Left lung (tissue), 10 donors: ENCODE data around the gene TSHZ2. TPM values are rescaled to one million over a fixed set of nuclear protein-coding genes. Genes with fewer than 3 reads are reported as not detected.

Experiments
- ATAC-seq: fragments of 200-7000 bp; cut with Tn5 transposase; one replicate; pipeline ENCODE4 v1.9.1; 2020; ENCODE audit warnings: moderate library complexity
- DNase-seq, 4 donors: peaks; one replicate each; pipeline ENCODE4 v3.0.0-alpha.2; 2013 to 2020
- H3K27ac ChIP-seq, 2 donors: fragments of 200-600 bp; sonication (generic) in 1 of 2; one replicate each; pipeline versions ENCODE4 v1.5.0 to v1.8.0; 2020 to 2021
- H3K27me3 ChIP-seq, 2 donors: fragments of 200-600 bp; sonication (generic) in 1 of 2; one replicate each; pipeline versions ENCODE4 v1.5.0 to v1.8.0; 2020 to 2021
- H3K36me3 ChIP-seq, 2 donors: fragments of 200-600 bp; sonication (generic) in 1 of 2; one replicate each; pipeline versions ENCODE4 v1.5.0 to v1.8.0; 2020 to 2021
- H3K4me1 ChIP-seq, 2 donors: fragments of 200-600 bp; one replicate each; pipeline ENCODE4 v1.8.0; 2021
- H3K4me3 ChIP-seq, 2 donors: fragments of 200-600 bp; sonication (generic) in 1 of 2; one replicate each; pipeline versions ENCODE4 v1.5.0 to v1.8.0; 2020 to 2021; ENCODE audit warnings: mild to moderate bottlenecking in 1 of 2
- H3K9me3 ChIP-seq, 2 donors: fragments of 200-600 bp; sonication (generic) in 1 of 2; one replicate each; pipeline versions ENCODE4 v1.5.0 to v1.8.0; 2020 to 2021
- intact Hi-C, 2 donors: fragments of 100-400 bp; cut with DNase I; formaldehyde crosslinking; loops; one replicate each; pipeline versions ENCODE4 v1.11.2 to v1.14.2; 2022
- polyA plus RNA-seq, 6 donors: library from polyadenylated mRNA; unstranded; fragments of 120-200 nt; gene quantifications; one replicate each; pipeline ENCODE4 v1.2.1, GENCODE V29; 2013; ENCODE audit not compliant: insufficient read length in 6 of 6
- total RNA-seq, 2 donors: library from RNA; stranded (reverse); fragmentation: NEBNext Ultra II Directional; extraction: Animal tissue kit (Norgen Biotek cat#: 25700); gene quantifications; one replicate each; pipeline ENCODE4 v1.2.1, GENCODE V29; 2021
- TF ChIP-seq, protein P1 (sequence below), 2 donors: fragments of 200-600 bp; sonication (generic) in 1 of 2; IDR thresholded peaks; one replicate each; pipeline versions ENCODE4 v1.5.0 to v1.8.0; 2021; ENCODE audit warnings: antibody characterized with exemption in 2 of 2
- donor health status: DM: no; HTN: yes; CAD: no.
- donor health status: DM: no; HTN: no; CAD: no.

Gene TSHZ2
- total and polyA plus RNA-seq, 8 donors: 7.6 to 20.7 (median 13.9) TPM

GRCh38 chr20:53302695-53303412 is 330.7 kb downstream of the TSHZ2 start:
- H3K4me3 ChIP-seq: no peak overlapping the region
- ATAC-seq (no peak), DNase-seq (peak in 1 of 4 donors; percentile 30)
- H3K36me3 ChIP-seq: no peaks in the 10 kb centered on the region
- H3K27me3 ChIP-seq: peaks cover 0 to 11% of the 10 kb centered on the region in 2 donors
- no peaks in the 10 kb centered on the region for H3K4me1 ChIP-seq
- no peaks in the 10 kb centered on the region for H3K9me3 ChIP-seq
- TF ChIP-seq, protein P1, sequence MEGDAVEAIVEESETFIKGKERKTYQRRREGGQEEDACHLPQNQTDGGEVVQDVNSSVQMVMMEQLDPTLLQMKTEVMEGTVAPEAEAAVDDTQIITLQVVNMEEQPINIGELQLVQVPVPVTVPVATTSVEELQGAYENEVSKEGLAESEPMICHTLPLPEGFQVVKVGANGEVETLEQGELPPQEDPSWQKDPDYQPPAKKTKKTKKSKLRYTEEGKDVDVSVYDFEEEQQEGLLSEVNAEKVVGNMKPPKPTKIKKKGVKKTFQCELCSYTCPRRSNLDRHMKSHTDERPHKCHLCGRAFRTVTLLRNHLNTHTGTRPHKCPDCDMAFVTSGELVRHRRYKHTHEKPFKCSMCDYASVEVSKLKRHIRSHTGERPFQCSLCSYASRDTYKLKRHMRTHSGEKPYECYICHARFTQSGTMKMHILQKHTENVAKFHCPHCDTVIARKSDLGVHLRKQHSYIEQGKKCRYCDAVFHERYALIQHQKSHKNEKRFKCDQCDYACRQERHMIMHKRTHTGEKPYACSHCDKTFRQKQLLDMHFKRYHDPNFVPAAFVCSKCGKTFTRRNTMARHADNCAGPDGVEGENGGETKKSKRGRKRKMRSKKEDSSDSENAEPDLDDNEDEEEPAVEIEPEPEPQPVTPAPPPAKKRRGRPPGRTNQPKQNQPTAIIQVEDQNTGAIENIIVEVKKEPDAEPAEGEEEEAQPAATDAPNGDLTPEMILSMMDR (IDR thresholded peaks at IDR 0.05): no peak
- H3K27ac ChIP-seq: peak overlapping the region in 1 of 2 donors; percentile 5
- intact Hi-C loops: no loop called here

DNA sequence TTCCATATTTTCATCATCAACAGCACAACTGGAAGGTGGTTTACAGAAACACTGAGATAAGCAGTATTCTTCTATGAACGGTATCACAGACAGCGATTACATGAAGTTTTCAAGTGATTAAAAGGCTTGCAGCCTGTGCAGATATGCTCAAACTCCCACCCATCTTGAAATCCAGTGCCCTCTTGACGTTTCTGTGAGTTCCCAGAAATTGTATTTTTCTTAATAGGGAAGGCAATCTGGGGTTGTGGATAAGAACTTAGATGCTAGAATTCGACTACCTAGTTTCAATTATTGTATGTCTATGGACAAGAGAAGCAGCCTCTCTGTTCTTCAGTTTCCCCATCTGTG is 331.2 kb downstream of the TSHZ2 start:
- TF ChIP-seq, protein P1 (IDR thresholded peaks at IDR 0.05): no peak
- no peaks in the 10 kb centered on the region for H3K36me3 ChIP-seq
- peaks cover 0 to 11% of the 10 kb centered on the region in 2 donors for H3K27me3 ChIP-seq
- no peak overlapping the region for H3K27ac ChIP-seq
- intact Hi-C loops: no loop called here
- H3K9me3 ChIP-seq: no peaks in the 10 kb centered on the region
- no peak for DNase-seq
- no peaks in the 10 kb centered on the region for H3K4me1 ChIP-seq
- no peak overlapping the region for H3K4me3 ChIP-seq
- no peak for ATAC-seq

DNA sequence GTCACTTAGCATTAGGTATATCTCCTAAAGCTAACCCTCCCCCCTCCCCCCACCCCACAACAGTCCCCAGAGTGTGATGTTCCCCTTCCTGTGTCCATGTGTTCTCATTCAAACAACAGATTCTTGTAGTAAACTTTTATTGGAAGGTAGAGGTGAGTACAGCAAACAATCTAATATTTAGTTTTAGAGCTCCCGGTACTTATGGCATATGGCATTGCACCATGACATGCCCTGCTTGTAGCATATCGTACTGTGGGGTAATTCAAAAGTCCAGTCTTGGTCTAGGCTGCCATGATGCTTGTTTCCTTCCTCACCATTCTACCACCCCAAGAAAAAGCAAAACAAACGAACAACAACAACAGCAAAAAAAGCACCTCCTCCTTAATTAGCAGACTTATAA is 332.0 kb downstream of the TSHZ2 start:
- Histone ChIP-seq H3K27me3 (peaks cover 0 to 11% of the 10 kb centered on the region in 2 donors), H3K9me3 (no peaks in the 10 kb centered on the region), H3K27ac (no peak overlapping the region), H3K36me3 (no peaks in the 10 kb centered on the region), H3K4me1 (no peaks in the 10 kb centered on the region), H3K4me3 (no peak overlapping the region)
- DNase-seq: no peak
- TF ChIP-seq, protein P1 (IDR thresholded peaks at IDR 0.05): no peak
- intact Hi-C loops: no loop called here
- ATAC-seq: no peak

DNA sequence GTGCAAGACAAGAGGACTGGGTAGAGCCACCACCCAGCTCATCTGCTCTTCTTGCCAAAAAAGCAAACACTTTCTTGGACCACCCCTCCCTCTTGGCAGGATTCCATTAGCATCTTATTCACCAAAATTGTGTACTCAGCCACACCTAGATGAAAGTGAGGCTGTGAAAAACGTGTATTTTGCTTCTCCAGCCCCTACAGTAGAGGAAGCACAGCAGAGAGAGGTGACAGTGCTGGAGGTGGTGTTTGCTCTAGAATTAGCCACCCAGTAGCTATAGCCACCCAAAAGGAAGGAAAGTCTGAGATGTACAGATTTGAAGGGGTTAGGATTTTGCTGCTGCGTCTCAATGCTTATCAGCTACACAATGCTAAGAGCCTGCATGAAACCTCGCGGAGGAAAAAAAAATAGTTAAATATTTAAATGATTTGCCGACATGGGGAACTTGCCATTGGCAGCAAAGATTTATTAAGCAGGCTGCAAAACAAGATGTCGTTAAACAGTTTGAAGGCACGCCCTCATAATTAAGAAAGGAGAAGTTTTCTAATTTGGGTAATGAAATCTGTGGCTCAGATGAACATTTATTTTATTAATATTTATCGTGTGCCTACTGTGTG is 334.1 kb downstream of the TSHZ2 start:
- peaks cover 0 to 11% of the 10 kb centered on the region in 2 donors for H3K27me3 ChIP-seq
- H3K9me3 ChIP-seq: no peaks in the 10 kb centered on the region
- no peaks in the 10 kb centered on the region for H3K4me1 ChIP-seq
- intact Hi-C loops: no loop called here
- ATAC-seq: no peak
- TF ChIP-seq, protein P1 (IDR thresholded peaks at IDR 0.05): no peak
- no peak overlapping the region for H3K27ac ChIP-seq
- H3K4me3 ChIP-seq: no peak overlapping the region
- no peak for DNase-seq
- H3K36me3 ChIP-seq: no peaks in the 10 kb centered on the region

GRCh38 chr20:53307964-53308597 is 335.9 kb downstream of the TSHZ2 start:
- Histone ChIP-seq H3K27me3 (peaks cover 0 to 11% of the 10 kb centered on the region in 2 donors), H3K4me1 (no peaks in the 10 kb centered on the region), H3K36me3 (no peaks in the 10 kb centered on the region), H3K4me3 (no peak overlapping the region), H3K27ac (no peak overlapping the region), H3K9me3 (no peaks in the 10 kb centered on the region)
- intact Hi-C loops: no loop called here
- TF ChIP-seq, protein P1 (IDR thresholded peaks at IDR 0.05): no peak
- ATAC-seq: no peak
- DNase-seq: no peak
